ENCODE measurements around the gene RCN1. TPM values are rescaled to one million over a fixed set of nuclear protein-coding genes. Genes with fewer than 3 reads are reported as not detected.
A peak's percentile ranks its signal among the peaks of the same experiment; 100 is the strongest.
"Not testable (repeated sequence)": the region's sequence is repeated elsewhere in the genome, so short reads cannot be mapped to it uniquely, and the experiment has no call there.

Gene RCN1
- total and polyA plus RNA-seq, 2 experiments from 2014 or later = 534 to 557 TPM

DNA sequence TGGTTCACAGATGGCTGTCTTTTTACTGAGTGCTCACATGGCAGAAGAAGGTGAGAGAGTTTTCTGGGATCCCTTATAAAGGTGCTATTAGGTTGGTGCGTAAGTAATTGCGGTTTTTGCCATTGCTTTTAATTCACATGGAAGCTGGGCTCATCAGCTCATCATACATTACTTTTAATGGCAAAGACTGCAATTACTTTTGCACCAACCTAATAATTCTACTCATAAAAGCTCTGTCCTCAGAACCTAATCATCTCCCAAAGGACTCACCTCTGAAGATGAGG, 23.0 kb downstream of the RCN1 start:
- WGBS, 2 experiments (ENCODE audit: low coverage in 1 of 2, low lambda C conversion rate in 2 of 2, missing lambda C conversion rate in 2 of 2) = 74 to 78% methylated on average over 2 of the region's 2 CpGs
- H3K4me2 ChIP-seq (ENCODE audit: unreplicated experiment) = no peak overlapping the region
- H3K79me2 ChIP-seq (ENCODE audit: insufficient read depth) = no peaks in the 10 kb centered on the region
- in situ Hi-C loops (cut with MboI) = no loop called here
- DNase-seq = no peak
- H3K4me1 ChIP-seq (ENCODE audit: insufficient read depth) = peaks cover 2% of the 10 kb centered on the region; the same call in 1 of the 2 replicates
- no peaks in the 10 kb centered on the region for H3K9me2 ChIP-seq (ENCODE audit: insufficient read depth)
- TF ChIP-seq EZH2phosphoT487 (IDR thresholded peaks at IDR 0.05; ENCODE audit: insufficient read depth, low read depth) (no peak), EZH2 (IDR thresholded peaks at IDR 0.05; ENCODE audit: insufficient read depth, poor library complexity, severe bottlenecking) (no peak)
- H3F3A ChIP-seq (ENCODE audit: insufficient read depth) = 0 out of 2 replicates have a peak, but pooled peaks cover under 1% of the 10 kb centered on the region
- no peaks in the 10 kb centered on the region; the same call in 1 of the 2 replicates for H3K27me3 ChIP-seq (replicated peaks; ENCODE audit: insufficient read depth)
- H2AFZ ChIP-seq = no peak overlapping the region
- no peak overlapping the region for H3K9ac ChIP-seq
- H3K4me3 ChIP-seq = no peak overlapping the region
- no peak overlapping the region for H3K27ac ChIP-seq
- no peaks in the 10 kb centered on the region for H3K9me3 ChIP-seq (ENCODE audit: low read depth)
- H4K20me1 ChIP-seq (ENCODE audit: insufficient read depth) = no peaks in the 10 kb centered on the region
- H3K36me3 ChIP-seq (ENCODE audit: low read depth) = no peaks in the 10 kb centered on the region

DNA sequence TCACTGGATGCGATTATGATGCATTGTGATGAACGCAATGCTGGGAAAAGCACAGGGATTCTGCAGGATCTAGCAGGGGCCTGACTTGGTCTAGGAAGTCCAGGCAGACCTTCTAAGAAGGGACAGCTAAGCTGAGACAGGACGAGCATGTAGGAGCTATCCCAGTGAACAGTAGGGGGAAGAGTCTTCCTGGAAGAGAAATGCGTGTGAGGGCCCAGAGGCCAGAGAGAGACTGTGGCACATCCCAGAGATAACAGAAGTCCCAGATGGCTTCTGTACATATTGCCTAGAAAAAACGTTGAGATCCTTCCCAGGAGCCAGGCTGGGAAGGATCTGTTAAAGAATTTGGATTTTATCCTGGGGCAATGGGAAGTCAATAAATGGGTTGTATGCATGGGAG, 24.6 kb downstream of the RCN1 start:
- in situ Hi-C loops (cut with MboI) = no loop called here
- no peak for TF ChIP-seq EZH2 (IDR thresholded peaks at IDR 0.05; ENCODE audit: insufficient read depth, poor library complexity, severe bottlenecking)
- TF ChIP-seq EZH2phosphoT487 (IDR thresholded peaks at IDR 0.05; ENCODE audit: insufficient read depth, low read depth) = no peak

DNA sequence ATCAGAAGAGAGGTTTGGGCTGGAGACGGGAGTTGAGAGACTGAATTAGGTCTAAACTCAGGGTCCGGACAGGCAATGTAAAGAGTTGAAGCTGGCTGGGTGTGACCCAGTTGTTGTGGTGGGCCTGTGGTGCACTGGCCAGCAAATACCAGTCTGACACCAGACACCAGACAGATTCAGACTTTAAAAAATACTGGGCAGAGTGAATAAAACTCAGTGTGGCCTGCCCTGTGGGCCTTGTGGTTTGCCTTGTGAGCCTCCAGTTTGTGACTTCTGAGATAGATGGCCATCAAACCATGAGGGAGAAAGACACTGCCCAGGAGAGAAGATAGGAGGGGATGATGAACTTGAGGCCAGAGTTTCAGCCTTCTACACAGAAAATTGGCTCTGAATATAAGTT, 25.8 kb downstream of the RCN1 start:
- no peak overlapping the region for H3K9ac ChIP-seq
- H3K4me1 ChIP-seq (ENCODE audit: insufficient read depth) = peaks cover 5% of the 10 kb centered on the region; the same call in 1 of the 2 replicates
- TF ChIP-seq EZH2phosphoT487 (IDR thresholded peaks at IDR 0.05; ENCODE audit: insufficient read depth, low read depth) = no peak
- no peak for TF ChIP-seq EZH2 (IDR thresholded peaks at IDR 0.05; ENCODE audit: insufficient read depth, poor library complexity, severe bottlenecking)
- H3K9me2 ChIP-seq (ENCODE audit: insufficient read depth) = no peaks in the 10 kb centered on the region
- 89% methylated on average over 2 of the region's 2 CpGs for WGBS, 2 experiments (ENCODE audit: low coverage in 1 of 2, low lambda C conversion rate in 2 of 2, missing lambda C conversion rate in 2 of 2)
- H2AFZ ChIP-seq = no peak overlapping the region
- H3K27me3 ChIP-seq (replicated peaks; ENCODE audit: insufficient read depth) = no peaks in the 10 kb centered on the region; the same call in 1 of the 2 replicates
- no peaks in the 10 kb centered on the region for H3K36me3 ChIP-seq (ENCODE audit: low read depth)
- no peak overlapping the region for H3K27ac ChIP-seq
- in situ Hi-C loops (cut with MboI) = no loop called here
- H3F3A ChIP-seq (ENCODE audit: insufficient read depth) = no peaks in the 10 kb centered on the region
- no peaks in the 10 kb centered on the region for H3K9me3 ChIP-seq (ENCODE audit: low read depth)
- no peak overlapping the region for H3K4me3 ChIP-seq
- no peak for DNase-seq
- no peaks in the 10 kb centered on the region for H4K20me1 ChIP-seq (ENCODE audit: insufficient read depth)
- H3K4me2 ChIP-seq (ENCODE audit: unreplicated experiment) = no peak overlapping the region
- H3K79me2 ChIP-seq (ENCODE audit: insufficient read depth) = no peaks in the 10 kb centered on the region

More for the DNA sequence above, 24.6 kb downstream of the RCN1 start:
- Histone ChIP-seq H3K27ac (no peak overlapping the region), H3K4me1 (ENCODE audit: insufficient read depth) (peaks cover 5% of the 10 kb centered on the region; the same call in 1 of the 2 replicates), H3K27me3 (replicated peaks; ENCODE audit: insufficient read depth) (no peaks in the 10 kb centered on the region; the same call in 1 of the 2 replicates), H3K4me3 (no peak overlapping the region), H3K9me3 (ENCODE audit: low read depth) (no peaks in the 10 kb centered on the region), H3F3A (ENCODE audit: insufficient read depth) (no peaks in the 10 kb centered on the region), H3K4me2 (ENCODE audit: unreplicated experiment) (no peak overlapping the region), H3K9me2 (ENCODE audit: insufficient read depth) (no peaks in the 10 kb centered on the region), H3K9ac (no peak overlapping the region), H3K36me3 (ENCODE audit: low read depth) (no peaks in the 10 kb centered on the region), H4K20me1 (ENCODE audit: insufficient read depth) (no peaks in the 10 kb centered on the region), H3K79me2 (ENCODE audit: insufficient read depth) (no peaks in the 10 kb centered on the region), H2AFZ (no peak overlapping the region)
- 52 to 67% methylated on average over 5 of the region's 5 CpGs for WGBS, 2 experiments (ENCODE audit: low coverage in 1 of 2, low lambda C conversion rate in 2 of 2, missing lambda C conversion rate in 2 of 2)
- DNase-seq = no peak

DNA sequence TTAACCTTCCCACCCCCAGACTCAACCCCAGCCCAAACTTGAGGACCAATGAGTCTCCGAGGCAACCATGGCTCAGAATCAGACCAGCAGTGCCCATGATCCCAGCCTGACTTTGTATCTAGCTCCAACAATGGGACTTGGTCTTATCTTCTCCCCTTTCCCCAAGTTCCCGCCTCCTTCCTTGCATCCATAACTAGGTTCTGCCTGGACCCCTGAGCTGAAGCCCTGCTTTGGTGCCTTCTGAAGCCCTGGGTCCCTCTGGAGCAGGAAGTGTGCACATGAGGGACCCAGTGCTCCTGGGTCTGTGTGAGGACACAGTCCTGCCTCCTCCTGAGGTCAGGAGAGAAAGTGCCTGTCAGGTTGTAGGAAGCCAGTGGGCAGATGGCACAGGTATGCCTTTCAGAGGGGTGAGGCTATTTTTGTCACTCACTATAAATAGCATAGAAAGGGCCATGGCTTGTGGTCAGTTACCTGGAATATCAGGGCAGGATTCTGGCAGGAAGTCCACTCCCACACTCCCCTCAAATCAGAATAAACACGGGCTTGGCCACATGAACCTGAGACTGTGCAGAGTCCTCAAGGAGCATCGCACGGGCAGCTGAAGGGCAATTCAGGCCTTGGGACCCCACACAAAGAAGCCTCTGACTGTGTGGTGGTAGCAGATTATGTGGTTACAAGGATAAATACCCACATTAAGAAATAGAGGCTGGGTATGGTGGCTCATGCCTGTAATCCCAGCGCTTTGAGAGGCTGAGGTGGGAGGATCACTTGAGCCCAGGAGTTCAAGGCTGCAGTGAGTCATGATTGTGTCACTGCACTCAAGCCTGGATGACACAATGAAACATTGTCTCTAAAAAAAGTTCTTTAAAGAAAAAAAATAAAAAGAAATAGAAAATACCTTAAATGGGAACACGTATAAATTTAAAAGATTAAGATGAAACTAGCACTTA, 27.4 kb downstream of the RCN1 start:
- Histone ChIP-seq H3K9me3 (ENCODE audit: low read depth) (no peaks in the 10 kb centered on the region), H2AFZ (no peak overlapping the region), H3K4me1 (ENCODE audit: insufficient read depth) (peaks cover 5% of the 10 kb centered on the region; the same call in 1 of the 2 replicates), H3K27ac (no peak overlapping the region), H3K36me3 (ENCODE audit: low read depth) (no peaks in the 10 kb centered on the region), H3K9me2 (ENCODE audit: insufficient read depth) (no peaks in the 10 kb centered on the region), H3K4me3 (no peak overlapping the region), H3K4me2 (ENCODE audit: unreplicated experiment) (peak overlapping the region; percentile 21), H3F3A (ENCODE audit: insufficient read depth) (no peaks in the 10 kb centered on the region), H3K27me3 (replicated peaks; ENCODE audit: insufficient read depth) (no peaks in the 10 kb centered on the region; the same call in 1 of the 2 replicates), H3K9ac (no peak overlapping the region), H3K79me2 (ENCODE audit: insufficient read depth) (no peaks in the 10 kb centered on the region), H4K20me1 (ENCODE audit: insufficient read depth) (no peaks in the 10 kb centered on the region)
- DNase-seq = peak; percentile 70
- TF ChIP-seq EZH2 (IDR thresholded peaks at IDR 0.05; ENCODE audit: insufficient read depth, poor library complexity, severe bottlenecking) (no peak), EZH2phosphoT487 (IDR thresholded peaks at IDR 0.05; ENCODE audit: insufficient read depth, low read depth) (no peak)
- WGBS, 2 experiments (ENCODE audit: low coverage in 1 of 2, low lambda C conversion rate in 2 of 2, missing lambda C conversion rate in 2 of 2) = 67 to 68% methylated on average over 7 of the region's 7 CpGs
- in situ Hi-C loops (cut with MboI) = no loop called here

DNA sequence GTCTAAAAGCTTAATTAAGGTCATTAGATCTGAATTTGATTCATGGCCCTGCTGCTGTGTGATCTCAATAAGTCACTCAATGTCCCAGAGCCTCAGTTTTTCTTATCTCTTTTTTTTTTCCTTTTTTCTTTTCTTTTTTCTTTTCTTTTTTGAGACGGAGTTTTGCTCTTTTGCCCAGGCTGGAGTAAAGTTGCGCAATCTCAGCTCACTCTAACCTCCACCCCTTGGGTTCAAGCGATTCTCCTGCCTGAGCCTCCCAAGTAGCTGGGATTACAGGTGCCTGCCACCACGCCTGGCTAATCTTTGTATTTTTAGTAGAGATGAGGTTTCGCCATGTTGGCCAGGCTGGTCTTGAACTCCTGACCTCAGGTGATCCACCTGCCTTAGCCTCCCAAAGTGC, 28.3 kb downstream of the RCN1 start:
- H3K9me2 ChIP-seq (ENCODE audit: insufficient read depth); H3K9me3 ChIP-seq (ENCODE audit: low read depth); H3K4me1 ChIP-seq (ENCODE audit: insufficient read depth); H2AFZ ChIP-seq; H3K9ac ChIP-seq; in situ Hi-C loops (cut with MboI); H3K27ac ChIP-seq; H3K4me3 ChIP-seq; H3K36me3 ChIP-seq (ENCODE audit: low read depth); H3K27me3 ChIP-seq (replicated peaks; ENCODE audit: insufficient read depth); H4K20me1 ChIP-seq (ENCODE audit: insufficient read depth); H3F3A ChIP-seq (ENCODE audit: insufficient read depth); H3K79me2 ChIP-seq (ENCODE audit: insufficient read depth); DNase-seq: not testable (repeated sequence)
- WGBS, 2 experiments (ENCODE audit: low coverage in 1 of 2, low lambda C conversion rate in 2 of 2, missing lambda C conversion rate in 2 of 2) = 80 to 91% methylated on average over 4 to 5 of the region's 5 CpGs
- peak overlapping the region; percentile 21 for H3K4me2 ChIP-seq (ENCODE audit: unreplicated experiment)
